Stomach (tissue), 4 donors: Measurements from ENCODE around the gene FREM1.

Experiments
- POLR2A ChIP-seq, 4 donors: fragments of 450-650 bp; IDR thresholded peaks; one replicate each; pipeline ENCODE4 v1.6.1; 2016; ENCODE audit warnings: antibody characterized with exemption in 4 of 4, control low read depth in 2 of 4, mild to moderate bottlenecking in 1 of 4, moderate library complexity in 1 of 4
- POLR2AphosphoS5 ChIP-seq, 3 donors: sonication (generic); formaldehyde crosslinking; IDR thresholded peaks; one replicate each; pipeline ENCODE4 v1.6.1; 2016; ENCODE audit warnings: antibody characterized with exemption in 3 of 3
- TF ChIP-seq, protein P1 (sequence below), 7 experiments: fragments of 450-650 bp in 4 of 7; fragments of 200-600 bp in 3 of 7; sonication (generic) in 3 of 7; IDR thresholded peaks; one replicate each; pipeline ENCODE4 v1.5.1; 2016 to 2019; ENCODE audit warnings: antibody characterized with exemption in 7 of 7, control low read depth in 2 of 7, mild to moderate bottlenecking in 1 of 7

DNA sequence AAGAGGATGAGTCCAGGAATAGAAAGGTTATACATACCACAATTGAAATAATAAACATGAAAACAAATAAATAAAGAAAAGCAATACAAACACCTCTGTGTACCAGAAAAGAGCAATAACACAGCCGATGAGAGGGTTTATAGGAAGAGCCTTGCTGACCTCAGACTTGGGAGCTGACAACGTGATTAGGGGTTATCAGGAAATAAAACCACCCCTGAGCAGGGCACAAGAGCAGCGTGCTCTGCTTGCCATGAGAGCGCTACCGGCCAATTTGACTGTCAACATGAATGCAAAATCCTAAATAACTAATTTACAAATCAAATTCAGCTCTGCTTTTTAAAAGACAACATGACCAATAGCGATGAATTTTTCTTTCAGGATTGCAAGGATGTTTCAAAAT is 2.6 kb upstream of the FREM1 start:
- TF ChIP-seq, protein P1, sequence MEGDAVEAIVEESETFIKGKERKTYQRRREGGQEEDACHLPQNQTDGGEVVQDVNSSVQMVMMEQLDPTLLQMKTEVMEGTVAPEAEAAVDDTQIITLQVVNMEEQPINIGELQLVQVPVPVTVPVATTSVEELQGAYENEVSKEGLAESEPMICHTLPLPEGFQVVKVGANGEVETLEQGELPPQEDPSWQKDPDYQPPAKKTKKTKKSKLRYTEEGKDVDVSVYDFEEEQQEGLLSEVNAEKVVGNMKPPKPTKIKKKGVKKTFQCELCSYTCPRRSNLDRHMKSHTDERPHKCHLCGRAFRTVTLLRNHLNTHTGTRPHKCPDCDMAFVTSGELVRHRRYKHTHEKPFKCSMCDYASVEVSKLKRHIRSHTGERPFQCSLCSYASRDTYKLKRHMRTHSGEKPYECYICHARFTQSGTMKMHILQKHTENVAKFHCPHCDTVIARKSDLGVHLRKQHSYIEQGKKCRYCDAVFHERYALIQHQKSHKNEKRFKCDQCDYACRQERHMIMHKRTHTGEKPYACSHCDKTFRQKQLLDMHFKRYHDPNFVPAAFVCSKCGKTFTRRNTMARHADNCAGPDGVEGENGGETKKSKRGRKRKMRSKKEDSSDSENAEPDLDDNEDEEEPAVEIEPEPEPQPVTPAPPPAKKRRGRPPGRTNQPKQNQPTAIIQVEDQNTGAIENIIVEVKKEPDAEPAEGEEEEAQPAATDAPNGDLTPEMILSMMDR (IDR thresholded peaks at IDR 0.05): no peak
- TF ChIP-seq POLR2A (IDR thresholded peaks at IDR 0.05) (no peak), POLR2AphosphoS5 (IDR thresholded peaks at IDR 0.05) (no peak)
